ENCODE data around the gene FARS2.

DNA sequence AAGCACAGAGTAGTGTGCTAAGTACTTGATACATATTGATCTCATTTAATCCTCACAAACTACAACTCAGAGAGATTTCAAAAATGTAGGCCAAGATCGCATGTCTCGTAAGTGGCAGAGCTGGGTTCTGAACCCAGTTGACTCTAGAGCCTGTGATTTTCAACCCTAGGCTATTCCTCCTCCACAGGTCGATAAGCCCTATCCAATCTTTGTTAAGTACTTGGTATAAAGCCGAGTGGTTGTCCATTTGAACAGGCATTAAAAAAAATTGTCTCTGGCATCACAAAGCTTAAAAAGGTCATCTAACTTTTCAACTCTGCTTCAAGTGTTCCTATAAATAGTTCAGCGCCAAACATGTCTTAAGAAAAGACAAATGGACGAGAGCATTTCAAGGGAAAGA is 38.0 kb upstream of the FARS2 start:
- TF ChIP-seq, protein P1, sequence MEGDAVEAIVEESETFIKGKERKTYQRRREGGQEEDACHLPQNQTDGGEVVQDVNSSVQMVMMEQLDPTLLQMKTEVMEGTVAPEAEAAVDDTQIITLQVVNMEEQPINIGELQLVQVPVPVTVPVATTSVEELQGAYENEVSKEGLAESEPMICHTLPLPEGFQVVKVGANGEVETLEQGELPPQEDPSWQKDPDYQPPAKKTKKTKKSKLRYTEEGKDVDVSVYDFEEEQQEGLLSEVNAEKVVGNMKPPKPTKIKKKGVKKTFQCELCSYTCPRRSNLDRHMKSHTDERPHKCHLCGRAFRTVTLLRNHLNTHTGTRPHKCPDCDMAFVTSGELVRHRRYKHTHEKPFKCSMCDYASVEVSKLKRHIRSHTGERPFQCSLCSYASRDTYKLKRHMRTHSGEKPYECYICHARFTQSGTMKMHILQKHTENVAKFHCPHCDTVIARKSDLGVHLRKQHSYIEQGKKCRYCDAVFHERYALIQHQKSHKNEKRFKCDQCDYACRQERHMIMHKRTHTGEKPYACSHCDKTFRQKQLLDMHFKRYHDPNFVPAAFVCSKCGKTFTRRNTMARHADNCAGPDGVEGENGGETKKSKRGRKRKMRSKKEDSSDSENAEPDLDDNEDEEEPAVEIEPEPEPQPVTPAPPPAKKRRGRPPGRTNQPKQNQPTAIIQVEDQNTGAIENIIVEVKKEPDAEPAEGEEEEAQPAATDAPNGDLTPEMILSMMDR (IDR thresholded peaks at IDR 0.05; ENCODE audit: poor library complexity, severe bottlenecking): no peak
- TF ChIP-seq, protein P2, sequence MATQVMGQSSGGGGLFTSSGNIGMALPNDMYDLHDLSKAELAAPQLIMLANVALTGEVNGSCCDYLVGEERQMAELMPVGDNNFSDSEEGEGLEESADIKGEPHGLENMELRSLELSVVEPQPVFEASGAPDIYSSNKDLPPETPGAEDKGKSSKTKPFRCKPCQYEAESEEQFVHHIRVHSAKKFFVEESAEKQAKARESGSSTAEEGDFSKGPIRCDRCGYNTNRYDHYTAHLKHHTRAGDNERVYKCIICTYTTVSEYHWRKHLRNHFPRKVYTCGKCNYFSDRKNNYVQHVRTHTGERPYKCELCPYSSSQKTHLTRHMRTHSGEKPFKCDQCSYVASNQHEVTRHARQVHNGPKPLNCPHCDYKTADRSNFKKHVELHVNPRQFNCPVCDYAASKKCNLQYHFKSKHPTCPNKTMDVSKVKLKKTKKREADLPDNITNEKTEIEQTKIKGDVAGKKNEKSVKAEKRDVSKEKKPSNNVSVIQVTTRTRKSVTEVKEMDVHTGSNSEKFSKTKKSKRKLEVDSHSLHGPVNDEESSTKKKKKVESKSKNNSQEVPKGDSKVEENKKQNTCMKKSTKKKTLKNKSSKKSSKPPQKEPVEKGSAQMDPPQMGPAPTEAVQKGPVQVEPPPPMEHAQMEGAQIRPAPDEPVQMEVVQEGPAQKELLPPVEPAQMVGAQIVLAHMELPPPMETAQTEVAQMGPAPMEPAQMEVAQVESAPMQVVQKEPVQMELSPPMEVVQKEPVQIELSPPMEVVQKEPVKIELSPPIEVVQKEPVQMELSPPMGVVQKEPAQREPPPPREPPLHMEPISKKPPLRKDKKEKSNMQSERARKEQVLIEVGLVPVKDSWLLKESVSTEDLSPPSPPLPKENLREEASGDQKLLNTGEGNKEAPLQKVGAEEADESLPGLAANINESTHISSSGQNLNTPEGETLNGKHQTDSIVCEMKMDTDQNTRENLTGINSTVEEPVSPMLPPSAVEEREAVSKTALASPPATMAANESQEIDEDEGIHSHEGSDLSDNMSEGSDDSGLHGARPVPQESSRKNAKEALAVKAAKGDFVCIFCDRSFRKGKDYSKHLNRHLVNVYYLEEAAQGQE (IDR thresholded peaks at IDR 0.05; ENCODE audit: borderline replicate concordance): no peak
- TF ChIP-seq POLR2AphosphoS5 (IDR thresholded peaks at IDR 0.05): no peak
- no peak for TF ChIP-seq RAD21 (conservative IDR thresholded peaks at IDR 0.05)
- TF ChIP-seq TAF1 (IDR thresholded peaks at IDR 0.05; ENCODE audit: low read depth): no peak
- TF ChIP-seq SMC3 (conservative IDR thresholded peaks at IDR 0.05; ENCODE audit: poor library complexity): no peak
- no peak for TF ChIP-seq MXI1 (conservative IDR thresholded peaks at IDR 0.05; ENCODE audit: poor library complexity, severe bottlenecking)
- TF ChIP-seq EZH2 (IDR thresholded peaks at IDR 0.05; ENCODE audit: borderline replicate concordance, insufficient read depth, low read length, poor library complexity, severe bottlenecking): no peak
- TF ChIP-seq EP300 (conservative IDR thresholded peaks at IDR 0.05; ENCODE audit: poor library complexity, severe bottlenecking): no peak
